Heart left ventricle (tissue), 16 donors: Measurements from ENCODE around the gene CHL1. TPM values are rescaled to one million over a fixed set of nuclear protein-coding genes. Genes with fewer than 3 reads are reported as not detected.

Source experiments
- ATAC-seq, 4 donors: fragments of 200-7000 bp; cut with Tn5 transposase; one replicate each; pipeline ENCODE4 v1.9.1; 2020 to 2022; ENCODE audit warnings: moderate library complexity in 4 of 4, mild to moderate bottlenecking in 3 of 4, moderate number of reproducible peaks in 1 of 4
- DNase-seq, 5 donors: peaks; one replicate each; pipeline ENCODE4 v3.0.0-alpha.2; 2020
- H3K27ac ChIP-seq, 12 donors: fragments of 200-600 bp; sonication (generic) in 4 of 12; one replicate each; pipeline versions ENCODE4 v1.5.0 to v1.8.0; 2016 to 2022; ENCODE audit warnings: mild to moderate bottlenecking in 2 of 12
- H3K27me3 ChIP-seq, 9 donors: fragments of 200-600 bp; sonication (generic) in 2 of 9; one replicate each; pipeline versions ENCODE4 v1.5.1 to v1.8.0; 2016 to 2022; ENCODE audit warnings: mild to moderate bottlenecking in 3 of 9
- H3K36me3 ChIP-seq, 9 donors: fragments of 200-600 bp; sonication (generic) in 2 of 9; one replicate each; pipeline versions ENCODE4 v1.5.0 to v1.8.0; 2018 to 2022; ENCODE audit warnings: mild to moderate bottlenecking in 2 of 9
- H3K4me1 ChIP-seq, 12 donors: fragments of 200-600 bp; sonication (generic) in 4 of 12; one replicate each; pipeline versions ENCODE4 v1.5.0 to v1.8.0; 2016 to 2022; ENCODE audit warnings: mild to moderate bottlenecking in 3 of 12
- H3K4me3 ChIP-seq, 12 donors: fragments of 200-600 bp; sonication (generic) in 4 of 12; one replicate each; pipeline versions ENCODE4 v1.5.0 to v1.8.0; 2017 to 2022; ENCODE audit warnings: mild to moderate bottlenecking in 9 of 12, moderate library complexity in 4 of 12
- H3K9me3 ChIP-seq, 12 donors: fragments of 200-600 bp; sonication (generic) in 4 of 12; one replicate each; pipeline versions ENCODE4 v1.5.0 to v1.8.0; 2016 to 2022; ENCODE audit warnings: mild to moderate bottlenecking in 1 of 12
- POLR2A ChIP-seq, 2 donors: fragments of 450-650 bp; IDR thresholded peaks; one replicate each; pipeline ENCODE4 v1.6.1; 2017; ENCODE audit warnings: antibody characterized with exemption in 2 of 2, mild to moderate bottlenecking in 2 of 2, moderate library complexity in 2 of 2
- WGBS, 4 donors: extraction: QIAGEN DNeasy Blood & Tissue Kit in 2 of 4; methylation state at CpG; one replicate each; pipeline versions ENCODE4 v1.1.5 to v1.1.7; 2013 to 2018; 5-methylcytosine and 5-hydroxymethylcytosine counted together
- intact Hi-C, 10 donors: fragments of 100-400 bp; cut with DNase I; formaldehyde crosslinking; loops; one replicate each; pipeline versions ENCODE4 v1.11.1 to v1.14.2; 2022
- polyA plus RNA-seq, 2 donors: library from polyadenylated mRNA; stranded (reverse); fragments of 200-250 nt; gene quantifications; one replicate each; pipeline ENCODE4 v1.2.3, GENCODE V29; 2013
- total RNA-seq, 9 donors: library from RNA; depleted of rRNA in 2 of 9; stranded (reverse); fragments of >200 nt in 2 of 9; fragmentation: NEBNext Ultra II Directional in 3 of 9; extraction: Animal tissue kit (Norgen Biotek cat#: 25700) in 3 of 9; gene quantifications; one replicate each; pipeline versions ENCODE4 v1.1.0 to v1.2.4, GENCODE V29; 2016 to 2023
- TF ChIP-seq, protein P1 (sequence below), 12 donors: fragments of 200-600 bp; sonication (generic) in 4 of 12; IDR thresholded peaks; one replicate each; pipeline versions ENCODE4 v1.5.0 to v1.8.0; 2018 to 2022; ENCODE audit warnings: antibody characterized with exemption in 12 of 12, mild to moderate bottlenecking in 5 of 12
- donor health status: ischemic (EF 13 %, LVEDD 7.1; RV severe dilation, severe dysfunction).
- donor health status: healthy with polysubstance abuse.
- donor health status: DM: no; HTN: yes; CAD: no.
- donor health status: DM: no; HTN: no; CAD: no.
- donor health status: ischemic (EF 25% LVEDD 6.9; RV normal size, moderate dysfunction).
- donor health status: ischemic (EF 25% LVEDD 5.7; RV mildly dilated, moderate dysfunction).
- donor health status: healthy.
- donor health status: DM: yes; HTN: yes; CAD: no.
- donor health status: ischemic (EF 35%, LVEDD 5.7; RV mildly dilated, moderate dysfunction).
- donor health status: nonischemic (EF 11% LVEDD 7.7; RV severe dilation, severe dysfunction).
- donor health status: DM: yes; HTN: yes; CAD: no.
- donor health status: PGD.
- donor health status: ischemic (EF 29% LVEDD 5.4; RV normal size, mild dysfunction).
- donor health status: nonischemic (EF 23%, LVEDD 6.1; RV moderate dilation, normal function).

The CHL1 gene
- total and polyA plus RNA-seq, 11 donors, result 0.48 to 15.3 (median 2.6) TPM

DNA sequence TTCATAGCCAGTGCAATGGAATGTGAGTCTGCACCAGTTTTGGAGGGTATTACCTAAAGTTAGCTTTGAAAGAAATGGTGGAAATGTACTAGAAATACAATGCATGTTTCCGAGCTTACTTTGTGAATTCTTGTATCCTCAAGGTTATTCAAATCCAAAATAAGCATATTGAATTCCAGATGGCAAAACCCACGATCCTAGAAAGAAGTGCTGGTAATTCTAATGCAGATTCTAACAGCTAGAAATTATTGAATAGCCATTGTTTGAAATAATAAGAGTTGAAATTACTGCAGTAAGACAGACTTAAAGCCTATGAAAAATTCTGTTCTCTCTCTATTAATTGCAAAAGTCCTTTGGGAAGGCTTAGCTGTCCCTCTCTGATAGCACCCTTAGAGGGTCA is 258.4 kb downstream of the CHL1 start:
- no peak for DNase-seq
- Histone ChIP-seq H3K27me3 (no peaks in the 10 kb centered on the region), H3K27ac (no peak overlapping the region), H3K4me3 (no peak overlapping the region), H3K9me3 (no peaks in the 10 kb centered on the region), H3K4me1 (no peaks in the 10 kb centered on the region), H3K36me3 (no peaks in the 10 kb centered on the region)
- intact Hi-C loops, result no loop called here
- no peak for ATAC-seq
- 50 to 57% (median 53%) methylated on average over 2 of the region's 2 CpGs for WGBS, 4 donors
- no peak for TF ChIP-seq POLR2A (IDR thresholded peaks at IDR 0.05)
- TF ChIP-seq, protein P1, sequence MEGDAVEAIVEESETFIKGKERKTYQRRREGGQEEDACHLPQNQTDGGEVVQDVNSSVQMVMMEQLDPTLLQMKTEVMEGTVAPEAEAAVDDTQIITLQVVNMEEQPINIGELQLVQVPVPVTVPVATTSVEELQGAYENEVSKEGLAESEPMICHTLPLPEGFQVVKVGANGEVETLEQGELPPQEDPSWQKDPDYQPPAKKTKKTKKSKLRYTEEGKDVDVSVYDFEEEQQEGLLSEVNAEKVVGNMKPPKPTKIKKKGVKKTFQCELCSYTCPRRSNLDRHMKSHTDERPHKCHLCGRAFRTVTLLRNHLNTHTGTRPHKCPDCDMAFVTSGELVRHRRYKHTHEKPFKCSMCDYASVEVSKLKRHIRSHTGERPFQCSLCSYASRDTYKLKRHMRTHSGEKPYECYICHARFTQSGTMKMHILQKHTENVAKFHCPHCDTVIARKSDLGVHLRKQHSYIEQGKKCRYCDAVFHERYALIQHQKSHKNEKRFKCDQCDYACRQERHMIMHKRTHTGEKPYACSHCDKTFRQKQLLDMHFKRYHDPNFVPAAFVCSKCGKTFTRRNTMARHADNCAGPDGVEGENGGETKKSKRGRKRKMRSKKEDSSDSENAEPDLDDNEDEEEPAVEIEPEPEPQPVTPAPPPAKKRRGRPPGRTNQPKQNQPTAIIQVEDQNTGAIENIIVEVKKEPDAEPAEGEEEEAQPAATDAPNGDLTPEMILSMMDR (IDR thresholded peaks at IDR 0.05), result no peak

DNA sequence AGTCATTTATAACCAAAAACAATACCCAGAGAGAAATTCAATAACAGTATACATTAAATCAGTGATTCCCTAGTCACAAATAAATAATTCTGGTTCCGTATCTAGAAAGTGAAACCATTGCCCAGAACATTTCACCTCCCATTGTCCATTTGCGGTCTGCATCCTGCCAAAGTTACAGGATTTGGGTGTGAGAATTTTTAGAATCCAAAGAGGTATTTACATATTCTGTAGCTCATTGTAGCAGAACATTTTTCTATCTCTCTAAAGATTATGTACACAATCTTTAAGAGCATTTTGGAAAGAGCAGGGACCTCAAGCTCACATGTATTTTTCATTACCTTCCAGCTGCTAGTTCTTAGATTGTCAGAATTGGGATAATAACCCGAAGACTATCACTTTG is 261.6 kb downstream of the CHL1 start:
- no peak for DNase-seq
- Histone ChIP-seq H3K27me3 (no peaks in the 10 kb centered on the region), H3K27ac (no peak overlapping the region), H3K4me3 (no peak overlapping the region), H3K36me3 (no peaks in the 10 kb centered on the region), H3K9me3 (no peaks in the 10 kb centered on the region), H3K4me1 (no peaks in the 10 kb centered on the region)
- WGBS, 4 donors, result 53 to 71% (median 64%) methylated on average over 3 of the region's 3 CpGs
- no peak for ATAC-seq
- TF ChIP-seq, protein P1 (IDR thresholded peaks at IDR 0.05), result no peak
- no peak for TF ChIP-seq POLR2A (IDR thresholded peaks at IDR 0.05)
- intact Hi-C loops, result no loop called here

DNA sequence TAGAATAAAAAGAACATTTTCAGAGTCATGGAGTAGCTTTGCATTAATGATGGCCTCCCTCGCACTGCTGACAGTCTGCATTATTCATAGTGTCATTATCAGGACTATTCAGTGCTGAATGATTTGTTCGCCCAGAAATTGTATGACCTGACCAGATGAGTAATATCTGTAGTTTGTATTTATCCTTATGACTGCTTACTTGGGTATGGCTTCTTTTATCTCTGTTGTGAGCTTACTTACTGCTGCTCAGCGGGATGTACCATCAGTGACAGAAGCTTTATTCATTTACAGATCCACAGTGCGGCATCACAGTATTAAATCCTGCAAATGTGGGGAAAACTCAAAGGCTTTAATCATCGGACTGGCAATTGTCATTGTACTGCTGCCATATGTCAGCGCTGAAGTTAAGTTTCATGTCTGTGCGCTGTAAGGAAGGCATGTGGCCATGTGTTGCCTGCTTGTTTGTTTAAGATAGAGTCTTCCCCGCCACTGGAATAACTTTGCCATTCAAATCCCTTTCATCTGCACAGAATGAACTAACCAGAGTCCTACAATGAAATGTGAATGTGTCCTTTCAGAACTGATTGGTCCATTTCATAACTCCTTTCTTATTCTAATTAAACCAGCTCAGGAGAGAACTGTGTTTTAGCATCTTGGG is 262.2 kb downstream of the CHL1 start:
- H3K27ac ChIP-seq, result no peak overlapping the region
- H3K27me3 ChIP-seq, result no peaks in the 10 kb centered on the region
- 38 to 43% (median 40%) methylated on average over 8 of the region's 8 CpGs for WGBS, 4 donors
- TF ChIP-seq POLR2A (IDR thresholded peaks at IDR 0.05), result no peak
- TF ChIP-seq, protein P1 (IDR thresholded peaks at IDR 0.05), result no peak
- no peaks in the 10 kb centered on the region for H3K4me1 ChIP-seq
- ATAC-seq, result no peak
- intact Hi-C loops, result no loop called here
- no peaks in the 10 kb centered on the region for H3K9me3 ChIP-seq
- no peaks in the 10 kb centered on the region for H3K36me3 ChIP-seq
- no peak overlapping the region for H3K4me3 ChIP-seq
- DNase-seq, result no peak
